Activated naive CD8-positive, alpha-beta T cell treated with anti-CD3 and anti-CD28 coated beads, Interleukin-2, amount 50 U/mL, for 24 hours (primary cell): ENCODE data around the gene C1orf159.
A peak's percentile ranks its signal among the peaks of the same experiment; 100 is the strongest.
"Not testable (repeated sequence)": the region's sequence is repeated elsewhere in the genome, so short reads cannot be mapped to it uniquely, and the experiment has no call there.

Source experiments
- ATAC-seq: fragments of 150-1000 bp; cut with Tn5 transposase; one replicate; pipeline ENCODE4 v1.10.0; 2021
- DNase-seq: peaks from one replicate; pipeline ENCODE4 v3.0.0; 2021
- H3K27ac Mint-ChIP-seq: one replicate; pipeline ENCODE4 v1.8.0; 2021; ENCODE audit warnings: mild to moderate bottlenecking, mixed read lengths
- H3K27me3 Mint-ChIP-seq: one replicate; pipeline ENCODE4 v1.8.0; 2021; ENCODE audit warnings: mixed read lengths
- H3K36me3 Mint-ChIP-seq: one replicate; pipeline ENCODE4 v1.8.0; 2021; ENCODE audit warnings: low read depth, mixed read lengths
- H3K4me1 Mint-ChIP-seq: one replicate; pipeline ENCODE4 v1.8.0; 2021; ENCODE audit warnings: mixed read lengths
- H3K4me3 Mint-ChIP-seq: one replicate; pipeline ENCODE4 v1.8.0; 2021; ENCODE audit warnings: mild to moderate bottlenecking, moderate library complexity, mixed read lengths
- H3K9me3 Mint-ChIP-seq: one replicate; pipeline ENCODE4 v1.8.0; 2021; ENCODE audit warnings: mixed read lengths

Gene C1orf159

DNA sequence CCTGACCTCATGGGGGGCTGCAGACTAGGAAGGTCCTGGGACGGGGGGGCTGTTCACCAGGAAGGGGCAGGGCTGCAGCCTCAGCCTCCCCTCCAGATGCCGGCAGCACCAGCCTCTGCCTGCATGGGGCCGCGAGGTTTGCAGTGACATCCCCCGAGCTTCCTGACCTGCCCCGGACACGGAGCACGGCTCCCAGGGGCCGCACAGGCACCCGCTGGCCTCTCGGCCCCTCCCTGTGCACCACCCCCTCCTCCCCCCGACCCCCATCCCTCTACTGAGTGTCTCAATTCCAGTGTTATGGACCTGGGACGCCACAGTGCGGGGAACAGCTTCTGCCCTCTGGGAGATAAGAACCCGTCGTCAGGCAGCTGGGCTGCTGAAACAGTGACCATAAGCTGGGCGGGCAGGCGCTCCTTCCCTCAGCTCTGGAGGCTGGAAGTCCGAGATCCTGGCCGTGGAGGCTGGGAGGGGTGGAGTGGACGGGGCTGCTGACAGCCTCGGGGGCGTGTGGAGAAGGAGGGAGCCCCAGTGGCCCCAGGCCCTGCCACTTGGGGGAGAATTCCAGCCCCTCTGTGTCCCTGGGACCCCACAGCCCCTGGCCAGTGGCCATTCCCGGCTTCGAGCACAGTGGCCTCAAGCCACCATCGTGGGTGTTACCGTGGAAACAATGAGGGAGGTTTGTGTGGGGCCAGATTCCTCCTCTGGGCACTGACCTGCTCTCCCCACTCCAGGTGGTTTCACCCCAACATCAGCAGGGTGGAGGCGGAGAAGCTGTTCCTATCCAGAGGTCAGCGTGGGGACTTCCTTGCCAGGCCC is 53.3 kb downstream of the C1orf159 start:
- no peak for ATAC-seq
- Mint-ChIP-seq H3K4me3 (peak overlapping the region; percentile 77), H3K36me3 (peaks cover 6% of the 10 kb centered on the region), H3K27ac (peak overlapping the region; percentile 76), H3K27me3 (peaks cover 18% of the 10 kb centered on the region), H3K4me1 (peaks cover 45% of the 10 kb centered on the region), H3K9me3 (no peaks in the 10 kb centered on the region)
- no peak for DNase-seq

DNA sequence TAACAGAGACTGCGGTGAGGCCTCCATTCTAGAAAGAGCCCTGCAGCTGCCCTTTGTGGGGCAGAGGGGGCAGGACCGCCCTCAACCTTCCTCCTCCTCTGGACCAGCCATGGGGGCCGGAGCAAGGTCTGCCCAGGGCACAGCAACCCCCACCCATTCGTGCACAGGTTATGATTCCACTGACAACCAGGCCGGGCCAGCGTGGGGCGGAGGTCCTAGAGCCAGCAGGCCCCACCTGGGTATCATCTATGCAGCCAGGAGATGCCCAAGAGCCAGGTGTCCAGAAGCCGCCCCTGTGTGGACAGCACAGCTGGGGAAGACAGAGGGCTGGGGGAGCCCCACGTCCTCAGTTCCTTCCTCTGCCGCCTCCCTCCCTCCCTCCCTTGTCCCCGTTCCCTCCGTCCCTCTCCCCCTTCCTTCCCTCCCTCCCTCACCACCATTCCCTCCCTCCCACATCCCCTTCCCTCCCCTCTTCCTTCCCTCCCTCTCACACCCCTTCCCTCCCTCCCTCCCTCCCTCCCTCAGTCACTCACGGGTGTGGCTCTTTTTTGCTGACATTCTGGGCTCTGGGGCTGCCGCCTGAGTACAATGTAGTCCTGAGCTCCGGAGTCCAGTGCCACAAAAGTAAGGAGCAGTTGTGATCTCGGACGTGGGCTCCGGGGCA is 54.1 kb downstream of the C1orf159 start:
- Mint-ChIP-seq H3K9me3 (no peaks in the 10 kb centered on the region), H3K27ac (no peak overlapping the region), H3K36me3 (peaks cover 6% of the 10 kb centered on the region), H3K4me3 (peak overlapping the region; percentile 77), H3K4me1 (peaks cover 45% of the 10 kb centered on the region), H3K27me3 (peaks cover 22% of the 10 kb centered on the region)
- no peak for ATAC-seq
- no peak for DNase-seq

DNA sequence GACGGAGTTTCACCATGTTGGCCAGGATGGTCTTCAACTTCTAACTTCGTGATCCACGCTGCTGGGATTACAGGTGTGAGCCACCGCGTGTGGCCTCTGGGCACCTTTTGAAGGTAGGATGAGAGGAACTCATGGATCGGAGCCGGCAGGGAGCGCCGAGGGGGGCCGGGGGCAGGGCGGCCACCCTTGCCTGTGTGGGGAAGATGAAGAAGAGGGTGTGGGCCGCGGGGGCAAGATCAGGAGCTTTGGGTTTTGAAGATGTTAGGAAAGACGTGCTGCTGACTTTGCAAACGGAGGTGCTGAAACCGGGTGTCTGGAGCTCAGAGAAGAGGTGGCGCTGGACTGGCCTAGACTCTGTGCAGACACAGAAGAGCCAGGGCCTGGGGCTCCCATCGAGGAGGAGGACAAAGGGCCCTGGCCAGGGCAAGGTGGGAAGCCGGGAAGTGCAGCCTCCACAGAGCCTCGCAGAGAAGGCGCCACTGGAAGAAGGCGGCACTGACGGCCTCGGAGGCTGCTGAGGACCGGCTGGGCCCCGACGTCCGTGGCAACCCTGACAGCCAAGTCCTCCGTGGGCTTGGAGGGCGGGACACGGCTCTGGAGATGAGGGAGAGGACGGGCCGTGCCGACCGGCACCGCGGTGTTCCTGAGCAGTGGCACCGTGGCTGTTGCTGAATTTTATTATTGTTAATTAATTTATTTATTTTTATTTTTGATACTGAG is 55.4 kb downstream of the C1orf159 start:
- H3K27ac Mint-ChIP-seq: no peak overlapping the region
- H3K27me3 Mint-ChIP-seq: peaks cover 22% of the 10 kb centered on the region
- H3K4me3 Mint-ChIP-seq: peak overlapping the region; percentile 81
- peaks cover 40% of the 10 kb centered on the region for H3K4me1 Mint-ChIP-seq
- no peaks in the 10 kb centered on the region for H3K9me3 Mint-ChIP-seq
- H3K36me3 Mint-ChIP-seq: peaks cover 6% of the 10 kb centered on the region
- ATAC-seq (no peak), DNase-seq (no peak)

DNA sequence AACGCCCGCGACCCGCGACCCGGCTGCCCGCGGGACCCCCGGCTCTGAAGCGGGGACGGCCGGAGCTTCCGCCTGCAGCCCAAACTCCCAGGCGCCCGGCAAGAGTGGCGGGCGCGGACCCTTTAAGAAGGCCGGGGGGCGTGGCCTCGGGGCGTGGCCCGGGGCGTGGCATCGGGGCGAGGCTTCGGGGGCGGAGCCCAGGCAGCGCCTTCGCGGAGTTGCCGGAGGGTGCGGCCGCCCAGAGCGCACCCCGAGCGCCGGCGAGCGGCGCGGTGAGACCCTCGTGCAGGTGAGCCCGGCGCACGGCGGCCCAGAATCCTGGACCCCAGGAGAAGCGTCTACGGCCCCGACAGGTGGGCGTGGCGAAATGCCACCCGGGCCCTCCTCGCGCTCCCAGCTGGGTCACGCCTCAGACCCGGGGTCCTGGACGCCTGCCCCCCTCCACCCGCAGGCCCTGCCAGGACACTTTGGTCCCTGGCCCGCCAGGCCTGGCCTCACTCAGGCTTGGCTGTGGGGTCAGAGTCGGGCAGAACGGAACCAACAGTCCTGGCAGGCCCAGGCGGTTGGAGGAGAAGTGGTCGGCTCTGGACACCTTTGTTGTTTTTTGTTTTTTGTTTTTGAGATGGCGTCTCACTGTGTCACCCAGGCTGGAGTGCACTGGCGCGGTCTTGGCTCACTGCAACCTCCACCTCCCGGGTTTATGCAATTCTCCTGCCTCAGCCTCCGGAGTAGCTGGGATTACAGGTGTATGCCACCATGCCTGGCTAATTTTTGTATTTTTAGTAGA is 56.2 kb downstream of the C1orf159 start:
- Mint-ChIP-seq H3K4me1 (peaks cover 37% of the 10 kb centered on the region), H3K36me3 (peaks cover 6% of the 10 kb centered on the region), H3K4me3 (peak overlapping the region; percentile 81), H3K9me3 (no peaks in the 10 kb centered on the region), H3K27me3 (peaks cover 22% of the 10 kb centered on the region), H3K27ac (no peak overlapping the region)
- ATAC-seq (peak; percentile 53), DNase-seq (peak; percentile 96)

DNA sequence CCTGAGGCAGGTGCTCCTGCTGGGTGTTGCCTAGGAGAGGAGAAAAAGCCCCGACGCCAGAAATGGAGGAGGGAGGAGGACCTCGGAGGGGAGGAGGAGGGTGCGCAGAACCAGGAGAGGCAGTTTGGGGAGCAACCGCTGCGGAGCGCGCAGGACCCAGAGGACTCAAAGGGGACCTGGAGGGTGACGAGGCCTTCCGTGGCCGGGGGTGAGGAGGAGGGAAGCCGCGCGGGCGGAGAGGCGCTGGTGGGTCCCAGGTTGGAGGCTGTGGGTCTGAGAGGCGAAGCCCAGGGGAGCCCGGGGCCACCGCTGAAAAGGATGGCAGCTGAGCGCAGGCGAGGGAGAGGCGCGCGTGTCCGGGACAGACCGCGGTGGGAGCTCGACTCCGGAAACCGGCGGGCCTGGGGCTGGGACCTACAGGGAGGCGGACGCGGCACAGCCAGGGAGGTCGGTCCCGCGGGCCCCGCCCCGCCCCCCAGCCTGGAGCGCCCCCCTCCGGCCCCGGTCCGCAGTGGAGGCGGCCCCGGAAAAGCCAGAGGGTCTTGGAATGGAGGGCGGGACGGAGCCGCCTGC is 56.9 kb downstream of the C1orf159 start:
- H3K4me1 Mint-ChIP-seq: peaks cover 32% of the 10 kb centered on the region
- H3K9me3 Mint-ChIP-seq: no peaks in the 10 kb centered on the region
- no peak overlapping the region for H3K27ac Mint-ChIP-seq
- ATAC-seq (peak; percentile 22), DNase-seq (peak; percentile 57)
- H3K27me3 Mint-ChIP-seq: peaks cover 22% of the 10 kb centered on the region
- H3K36me3 Mint-ChIP-seq: peaks cover 6% of the 10 kb centered on the region
- peak overlapping the region; percentile 78 for H3K4me3 Mint-ChIP-seq

DNA sequence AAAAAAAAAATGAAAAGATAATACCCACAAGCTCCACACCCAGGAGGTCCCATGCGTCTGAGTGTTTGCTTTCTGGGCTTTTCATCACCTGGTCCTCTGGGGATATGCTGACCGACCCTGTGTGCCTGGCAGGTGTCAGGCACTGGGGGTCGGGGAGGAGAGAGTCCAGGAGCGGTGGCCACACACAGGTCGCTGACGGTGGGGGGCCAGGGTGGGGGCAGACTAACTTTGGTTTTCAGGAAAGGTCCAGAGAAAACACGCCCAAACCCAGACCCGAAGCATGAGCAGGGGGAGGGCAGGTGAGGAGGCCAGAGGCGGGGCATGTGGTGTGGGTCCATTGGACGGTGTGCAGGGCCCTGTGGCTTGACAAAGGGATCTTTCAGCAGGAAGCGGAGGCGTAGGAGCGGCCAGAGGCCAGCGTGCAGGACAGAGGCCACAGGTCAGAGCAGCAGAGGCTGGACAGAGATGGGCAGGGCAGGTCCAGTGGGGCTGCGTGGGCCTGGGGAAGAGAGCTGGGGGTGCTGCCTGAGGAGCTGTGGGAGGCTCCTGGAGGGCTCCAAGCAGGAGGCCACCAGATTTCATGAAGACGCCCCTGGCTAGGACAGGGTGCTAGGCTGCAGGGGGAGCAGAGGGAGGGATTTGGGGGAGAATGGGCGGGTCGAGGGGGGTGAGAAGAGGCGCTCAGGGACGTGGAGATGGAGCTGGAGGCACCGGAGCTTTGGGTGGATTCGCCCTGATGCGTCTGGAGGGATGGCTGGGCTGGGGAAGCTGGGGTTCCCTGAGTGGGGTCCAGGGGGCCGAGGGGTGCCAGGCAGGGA is 57.6 kb downstream of the C1orf159 start:
- H3K27ac Mint-ChIP-seq: no peak overlapping the region
- peaks cover 6% of the 10 kb centered on the region for H3K36me3 Mint-ChIP-seq
- peaks cover 22% of the 10 kb centered on the region for H3K27me3 Mint-ChIP-seq

DNA sequence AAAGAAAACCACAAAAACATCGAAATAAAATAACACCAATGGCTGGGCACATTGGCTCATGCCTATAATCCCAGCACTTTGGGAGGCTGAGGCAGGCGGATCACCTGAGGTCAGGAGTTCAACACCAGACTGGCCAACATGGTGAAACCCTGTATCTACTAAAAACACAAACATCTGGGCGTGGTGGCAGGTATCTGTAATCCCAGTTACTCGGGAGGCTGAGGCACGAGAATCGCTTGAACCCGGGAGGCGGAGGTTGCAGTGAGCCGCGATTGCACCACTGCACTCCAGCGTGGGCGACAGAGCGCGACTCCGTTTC is 58.2 kb downstream of the C1orf159 start:
- H3K27ac Mint-ChIP-seq, H3K4me3 Mint-ChIP-seq, H3K9me3 Mint-ChIP-seq, DNase-seq, H3K36me3 Mint-ChIP-seq, ATAC-seq: not testable (repeated sequence)
- H3K4me1 Mint-ChIP-seq: peaks cover 24% of the 10 kb centered on the region
- H3K27me3 Mint-ChIP-seq: peaks cover 22% of the 10 kb centered on the region

More for the DNA sequence above, 57.6 kb downstream of the C1orf159 start:
- DNase-seq (no peak), ATAC-seq (no peak)
- Mint-ChIP-seq H3K4me3 (peak overlapping the region; percentile 78), H3K4me1 (peaks cover 29% of the 10 kb centered on the region), H3K9me3 (no peaks in the 10 kb centered on the region)

DNA sequence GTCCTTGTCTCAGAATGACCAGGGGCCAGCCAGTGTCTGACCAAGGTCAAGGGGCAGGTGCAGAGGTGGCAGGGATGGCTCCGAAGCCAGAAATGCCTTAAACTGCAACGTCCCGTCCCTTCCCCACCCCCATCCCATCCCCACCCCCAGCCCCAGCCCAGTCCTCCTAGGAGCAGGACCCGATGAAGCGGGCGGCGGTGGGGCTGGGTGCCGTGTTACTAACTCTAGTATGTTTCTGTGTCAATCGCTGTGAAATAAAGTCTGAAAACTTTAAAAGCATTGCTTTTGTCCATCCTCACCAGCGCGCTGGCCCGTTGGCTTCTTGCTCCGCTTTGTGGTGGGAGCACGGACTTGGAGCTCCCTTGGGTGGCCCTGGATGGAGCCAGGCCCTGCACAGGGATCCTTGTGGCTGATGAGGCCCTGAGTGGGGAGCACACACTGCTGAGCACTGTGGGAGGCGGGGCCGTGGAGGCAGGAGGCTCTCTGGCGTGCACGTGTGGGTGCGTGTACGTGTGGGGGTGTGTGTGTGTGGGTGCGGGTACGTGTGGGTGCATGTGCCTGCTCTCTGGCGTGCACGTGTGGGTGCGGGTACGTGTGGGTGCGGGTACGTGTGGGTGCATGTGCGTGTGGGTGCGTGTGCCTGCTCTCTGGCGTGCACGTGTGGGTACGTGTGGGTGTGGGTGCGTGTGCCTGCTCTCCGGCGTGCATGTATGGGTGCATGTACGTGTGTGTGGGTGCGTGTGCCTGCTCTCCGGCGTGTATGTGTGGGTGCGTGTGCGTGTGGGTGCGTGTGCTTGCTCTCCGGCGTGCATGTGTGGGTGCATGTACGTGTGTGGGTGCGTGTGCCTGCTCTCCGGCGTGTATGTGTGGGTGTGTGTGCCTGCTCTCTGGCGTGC is 59.8 kb downstream of the C1orf159 start:
- no peak for DNase-seq
- peaks cover 9% of the 10 kb centered on the region for H3K36me3 Mint-ChIP-seq

DNA sequence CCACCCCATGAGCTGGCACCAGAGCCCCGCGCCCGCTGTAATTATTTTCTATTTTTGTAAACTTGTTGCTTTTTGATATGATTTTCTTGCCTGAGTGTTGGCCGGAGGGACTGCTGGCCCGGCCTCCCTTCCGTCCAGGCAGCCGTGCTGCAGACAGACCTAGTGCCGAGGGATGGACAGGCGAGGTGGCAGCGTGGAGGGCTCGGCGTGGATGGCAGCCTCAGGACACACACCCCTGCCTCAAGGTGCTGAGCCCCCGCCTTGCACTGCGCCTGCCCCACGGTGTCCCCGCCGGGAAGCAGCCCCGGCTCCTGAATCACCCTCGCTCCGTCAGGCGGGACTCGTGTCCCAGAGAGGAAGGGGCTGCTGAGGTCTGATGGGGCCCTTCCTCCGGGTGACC is 60.9 kb downstream of the C1orf159 start:
- Mint-ChIP-seq H3K36me3 (peaks cover 3% of the 10 kb centered on the region), H3K4me1 (peaks cover 9% of the 10 kb centered on the region), H3K9me3 (no peaks in the 10 kb centered on the region), H3K4me3 (no peak overlapping the region), H3K27me3 (peaks cover 18% of the 10 kb centered on the region), H3K27ac (no peak overlapping the region)
- ATAC-seq: no peak
- DNase-seq: no peak

More for the DNA sequence above, 59.8 kb downstream of the C1orf159 start:
- Mint-ChIP-seq H3K9me3 (no peaks in the 10 kb centered on the region), H3K4me1 (peaks cover 17% of the 10 kb centered on the region), H3K27ac (no peak overlapping the region), H3K27me3 (peaks cover 22% of the 10 kb centered on the region), H3K4me3 (no peak overlapping the region)
- no peak for ATAC-seq

DNA sequence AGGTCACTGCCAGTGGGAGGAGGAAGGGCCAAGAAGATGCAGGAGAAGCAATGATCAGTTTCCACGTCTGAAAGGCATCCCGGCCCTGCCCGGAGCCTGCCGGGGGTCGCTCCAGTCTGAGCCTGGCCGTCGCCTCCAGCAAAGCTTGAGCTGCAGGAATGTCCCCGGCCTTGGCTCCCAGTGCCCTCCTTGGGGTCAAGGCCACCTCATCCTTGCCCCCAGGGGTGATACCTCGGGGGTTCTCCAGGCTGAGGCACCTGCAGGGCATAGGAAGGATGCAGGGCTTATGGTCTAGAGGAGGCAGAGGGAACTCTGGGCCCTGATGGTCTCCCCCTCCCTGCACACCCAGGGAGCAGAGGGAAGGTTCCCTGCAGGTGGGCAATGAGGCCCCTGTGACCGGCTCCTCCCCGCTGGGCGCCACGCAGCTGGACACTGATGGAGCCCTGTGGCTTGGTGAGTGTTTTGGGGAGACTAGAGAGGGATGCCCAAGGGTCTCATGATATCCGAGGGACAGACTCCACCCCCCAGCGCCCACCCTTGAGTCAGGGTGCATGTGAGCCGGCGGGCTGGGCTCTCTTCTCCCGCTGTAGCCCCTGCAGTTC is 61.7 kb downstream of the C1orf159 start:
- Mint-ChIP-seq H3K36me3 (peaks cover 3% of the 10 kb centered on the region), H3K4me1 (peaks cover 7% of the 10 kb centered on the region), H3K27ac (no peak overlapping the region), H3K9me3 (no peaks in the 10 kb centered on the region), H3K4me3 (no peak overlapping the region), H3K27me3 (peaks cover 18% of the 10 kb centered on the region)
- DNase-seq (no peak), ATAC-seq (no peak)

DNA sequence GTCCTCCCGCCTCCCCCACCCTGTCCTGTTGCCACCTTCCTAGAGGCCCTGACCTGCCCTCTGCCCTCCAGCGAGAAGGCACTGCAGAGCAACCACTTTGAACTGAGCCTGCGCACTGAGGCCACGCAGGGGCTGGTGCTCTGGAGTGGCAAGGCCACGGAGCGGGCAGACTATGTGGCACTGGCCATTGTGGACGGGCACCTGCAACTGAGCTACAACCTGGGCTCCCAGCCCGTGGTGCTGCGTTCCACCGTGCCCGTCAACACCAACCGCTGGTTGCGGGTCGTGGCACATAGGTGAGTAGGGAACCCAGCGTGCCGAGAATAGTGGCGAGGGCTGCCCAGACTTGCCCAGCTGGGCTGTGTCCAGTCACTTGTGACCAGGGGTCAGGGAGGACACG is 62.2 kb downstream of the C1orf159 start:
- Mint-ChIP-seq H3K27ac (no peak overlapping the region), H3K27me3 (peaks cover 15% of the 10 kb centered on the region), H3K4me3 (no peak overlapping the region), H3K9me3 (no peaks in the 10 kb centered on the region), H3K36me3 (peaks cover 3% of the 10 kb centered on the region), H3K4me1 (peaks cover 4% of the 10 kb centered on the region)
- DNase-seq (no peak), ATAC-seq (no peak)

DNA sequence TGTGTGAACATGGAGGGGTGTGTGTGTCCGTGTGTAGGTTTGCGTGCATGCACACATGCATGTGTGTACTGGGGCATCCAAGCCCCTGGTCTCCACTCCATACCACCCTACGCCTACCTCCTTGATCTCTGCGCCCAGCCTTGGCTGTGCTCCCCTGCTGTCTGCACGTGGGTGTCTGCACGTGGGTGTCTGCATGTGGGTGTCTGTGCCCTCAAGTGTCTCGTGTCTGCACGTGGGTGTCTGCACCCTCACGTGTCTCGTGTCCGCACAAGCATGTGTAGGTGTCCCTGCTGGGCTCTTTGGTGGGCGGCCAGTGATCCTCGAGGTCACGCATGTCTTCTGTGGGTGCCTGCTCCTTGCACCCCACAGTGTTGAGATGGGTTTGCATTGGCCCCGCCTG is 62.9 kb downstream of the C1orf159 start:
- no peak for ATAC-seq
- H3K36me3 Mint-ChIP-seq: peaks cover 3% of the 10 kb centered on the region

More for the DNA sequence above, 62.9 kb downstream of the C1orf159 start:
- Mint-ChIP-seq H3K4me1 (no peaks in the 10 kb centered on the region), H3K27ac (no peak overlapping the region), H3K9me3 (no peaks in the 10 kb centered on the region), H3K4me3 (no peak overlapping the region), H3K27me3 (peaks cover 8% of the 10 kb centered on the region)
- no peak for DNase-seq
